ENCODE data around the gene ERVK3-1.

- TF ChIP-seq EZH2 (IDR thresholded peaks at IDR 0.05; ENCODE audit: insufficient read depth, poor library complexity, severe bottlenecking): no peak
- no peak for TF ChIP-seq EZH2phosphoT487 (IDR thresholded peaks at IDR 0.05; ENCODE audit: insufficient read depth, low read depth)
These were observed 30.5 kb downstream of the ERVK3-1 start for GRCh38 chr19:58335630-58336029.
